Karpas-422 (cell line): ENCODE measurements around the gene FOXE3. TPM values are rescaled to one million over a fixed set of nuclear protein-coding genes. Genes with fewer than 3 reads are reported as not detected.

Experiments
- DNase-seq: peaks from one replicate; pipeline ENCODE4 v3.0.0-alpha.2; 2015
- H2AFZ ChIP-seq: fragments of 200-600 bp; sonication (generic); 2 replicates; pipeline ENCODE4 v1.6.1; 2014; ENCODE audit warnings: antibody characterized with exemption, low read length, mixed read lengths
- H3K27ac ChIP-seq: fragments of 200-600 bp; sonication (generic); 2 replicates; pipeline ENCODE4 v1.5.1; 2014; ENCODE audit warnings: mild to moderate bottlenecking, low read length, moderate library complexity
- H3K27me3 ChIP-seq: fragments of 200-600 bp; sonication (generic); 2 replicates; pipeline ENCODE4 v1.6.1; 2014; ENCODE audit warnings: low read length, mixed read lengths
- H3K36me3 ChIP-seq: fragments of 200-600 bp; sonication (generic); 2 replicates; pipeline ENCODE4 v1.6.1; 2014; ENCODE audit warnings: low read length, mixed read lengths; ENCODE audit not compliant: insufficient read depth
- H3K4me1 ChIP-seq: fragments of 200-600 bp; sonication (generic); 2 replicates; pipeline ENCODE4 v1.6.1; 2014; ENCODE audit warnings: mild to moderate bottlenecking, low read length, mixed read lengths
- H3K4me2 ChIP-seq: fragments of 200-600 bp; sonication (generic); 2 replicates; pipeline ENCODE4 v1.6.1; 2014; ENCODE audit warnings: low read length, low read depth, mild to moderate bottlenecking; ENCODE audit not compliant: poor library complexity, severe bottlenecking
- H3K4me3 ChIP-seq: fragments of 200-600 bp; sonication (generic); 2 replicates; pipeline ENCODE4 v1.5.1; 2014; ENCODE audit warnings: mild to moderate bottlenecking, antibody characterized with exemption, low read length, mixed read lengths
- H3K79me2 ChIP-seq: fragments of 200-600 bp; sonication (generic); 2 replicates; pipeline ENCODE4 v1.6.1; 2014; ENCODE audit warnings: mild to moderate bottlenecking, low read length, mixed read lengths
- H3K9ac ChIP-seq: fragments of 200-600 bp; sonication (generic); 2 replicates; pipeline ENCODE4 v1.6.0; 2014; ENCODE audit warnings: low read length
- H3K9me2 ChIP-seq: fragments of 200-600 bp; sonication (generic), shearing (Covaris generic); replicated peaks from 2 replicates; pipeline ENCODE4 v1.6.0; 2014; ENCODE audit warnings: mild to moderate bottlenecking, low read length, moderate library complexity; ENCODE audit not compliant: insufficient read depth
- H3K9me3 ChIP-seq: fragments of 300-700, 200-600 bp; sonication (generic); 2 replicates; pipeline ENCODE4 v1.6.1; 2014; ENCODE audit warnings: low read length, mixed read lengths
- H4K20me1 ChIP-seq: fragments of 200-600 bp; sonication (generic); 2 replicates; pipeline ENCODE4 v1.6.1; 2014; ENCODE audit warnings: mild to moderate bottlenecking, antibody characterized with exemption, low read length, low read depth; ENCODE audit not compliant: insufficient read depth
- total RNA-seq: library from RNA; depleted of rRNA; stranded (reverse); fragments of >200 nt; shearing (Covaris generic); gene quantifications from 2 replicates; pipeline ENCODE4 v1.2.3, GENCODE V29; 2014; ENCODE audit warnings: low replicate concordance

FOXE3 gene
- total RNA-seq, 1 experiment from 2014 or later, result not detected

DNA sequence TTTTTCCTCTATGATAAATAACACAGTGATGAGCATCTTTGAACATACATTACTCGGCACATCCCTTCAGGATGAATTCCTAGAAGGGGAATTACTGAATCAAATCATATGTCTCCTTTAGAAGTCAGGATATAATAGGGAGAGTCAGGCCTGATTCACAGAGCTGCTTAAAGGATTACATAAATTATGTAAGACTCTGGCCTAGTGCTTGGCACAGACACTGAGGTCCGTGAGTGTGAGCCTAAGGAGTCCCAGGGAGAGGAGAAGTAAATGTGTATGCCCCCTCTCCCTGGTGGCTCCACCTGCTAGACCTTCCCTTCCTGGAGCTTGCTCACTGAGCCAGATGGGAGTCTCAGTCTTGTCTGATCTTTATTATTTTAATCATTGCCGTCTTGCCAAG lies 8.6 kb upstream of the FOXE3 start:
- Histone ChIP-seq H3K4me2 (no peak overlapping the region), H3K9me3 (no peaks in the 10 kb centered on the region), H3K27ac (no peak overlapping the region), H3K4me3 (no peak overlapping the region), H2AFZ (no peak overlapping the region), H4K20me1 (peaks cover 7% of the 10 kb centered on the region; the same call in 1 of the 2 replicates), H3K79me2 (no peaks in the 10 kb centered on the region), H3K9me2 (no peaks in the 10 kb centered on the region), H3K4me1 (peaks cover 35% of the 10 kb centered on the region), H3K27me3 (no peaks in the 10 kb centered on the region), H3K36me3 (no peaks in the 10 kb centered on the region), H3K9ac (no peak overlapping the region)
- no peak for DNase-seq

DNA sequence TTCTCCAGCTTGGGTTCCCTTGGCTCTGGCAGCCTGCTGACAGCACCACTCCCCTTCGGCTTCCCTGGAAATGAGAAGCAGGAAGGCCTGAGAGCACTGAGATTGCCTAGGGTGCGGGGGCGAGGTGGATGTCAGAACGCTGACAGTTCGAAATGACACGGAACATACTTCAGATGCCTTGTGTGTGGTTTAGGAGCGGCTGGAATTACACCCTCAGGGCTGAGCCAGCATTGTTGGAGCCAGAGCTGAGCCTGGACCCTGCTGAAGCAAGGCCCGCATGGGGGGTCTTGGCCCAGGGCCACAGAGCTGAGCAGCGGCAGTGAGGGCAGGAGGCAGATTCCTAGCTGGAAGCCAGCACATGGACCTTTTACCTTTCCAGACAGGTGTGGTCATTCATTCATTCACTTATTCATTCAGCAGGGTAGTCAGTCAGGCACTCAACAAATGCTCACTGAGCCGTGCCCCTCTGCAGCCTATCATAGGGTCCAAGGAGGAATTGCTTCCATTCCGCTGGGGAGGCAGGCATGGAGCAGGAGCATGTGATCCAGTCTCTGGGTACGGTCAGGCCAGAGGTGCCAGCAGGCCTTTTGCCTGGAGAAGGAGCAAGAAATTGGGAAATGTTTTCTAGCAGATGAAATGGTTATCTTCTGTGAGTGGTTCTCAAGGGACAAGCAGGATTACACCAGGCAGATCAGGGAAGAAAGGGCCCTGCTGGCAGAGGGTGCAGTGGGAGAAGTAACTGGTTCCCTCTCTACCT lies 6.6 kb upstream of the FOXE3 start:
- no peak overlapping the region for H3K27ac ChIP-seq
- peaks cover 26% of the 10 kb centered on the region for H3K4me1 ChIP-seq
- H3K9me3 ChIP-seq, result no peaks in the 10 kb centered on the region
- DNase-seq, result no peak
- no peak overlapping the region for H3K4me3 ChIP-seq
- no peak overlapping the region for H2AFZ ChIP-seq
- H4K20me1 ChIP-seq, result peaks cover 5% of the 10 kb centered on the region; the same call in 1 of the 2 replicates
- H3K79me2 ChIP-seq, result no peaks in the 10 kb centered on the region
- H3K4me2 ChIP-seq, result no peak overlapping the region
- H3K27me3 ChIP-seq, result no peaks in the 10 kb centered on the region
- no peak overlapping the region for H3K9ac ChIP-seq
- H3K36me3 ChIP-seq, result no peaks in the 10 kb centered on the region
- no peaks in the 10 kb centered on the region for H3K9me2 ChIP-seq

DNA sequence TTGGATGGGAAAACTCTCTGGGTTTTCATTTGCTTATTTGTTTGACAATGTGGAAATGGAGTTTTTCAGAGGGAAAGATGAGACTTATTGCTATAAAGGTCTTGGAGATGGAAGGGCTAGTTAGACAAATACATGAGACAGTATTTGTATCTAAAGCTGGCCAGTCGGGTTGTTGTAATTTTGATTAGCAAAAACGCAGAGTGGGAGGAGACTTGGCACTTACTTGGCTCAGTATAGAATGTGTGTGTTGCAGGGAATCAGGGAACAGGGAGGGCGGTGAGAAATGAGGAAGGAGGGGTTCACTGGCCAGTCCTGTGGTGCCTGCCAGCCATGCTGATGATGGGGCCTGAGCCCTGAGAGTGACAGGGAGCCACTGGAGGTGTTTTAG lies 6.0 kb upstream of the FOXE3 start:
- DNase-seq, result no peak
- peaks cover 10% of the 10 kb centered on the region; the same call in 1 of the 2 replicates for H4K20me1 ChIP-seq
- no peak overlapping the region for H3K27ac ChIP-seq
- H2AFZ ChIP-seq, result no peak overlapping the region
- H3K79me2 ChIP-seq, result no peaks in the 10 kb centered on the region
- H3K4me2 ChIP-seq, result no peak overlapping the region
- H3K27me3 ChIP-seq, result no peaks in the 10 kb centered on the region
- H3K4me3 ChIP-seq, result no peak overlapping the region
- no peaks in the 10 kb centered on the region for H3K9me3 ChIP-seq
- H3K9me2 ChIP-seq, result no peaks in the 10 kb centered on the region
- H3K9ac ChIP-seq, result no peak overlapping the region
- H3K4me1 ChIP-seq, result peaks cover 25% of the 10 kb centered on the region
- no peaks in the 10 kb centered on the region for H3K36me3 ChIP-seq

GRCh38 chr1:47411436-47411835 lies 4.6 kb upstream of the FOXE3 start:
- no peaks in the 10 kb centered on the region for H3K36me3 ChIP-seq
- no peak for DNase-seq
- no peaks in the 10 kb centered on the region for H3K27me3 ChIP-seq
- H2AFZ ChIP-seq, result no peak overlapping the region
- no peaks in the 10 kb centered on the region for H3K79me2 ChIP-seq
- peaks cover 11% of the 10 kb centered on the region for H3K4me1 ChIP-seq
- no peak overlapping the region for H3K4me3 ChIP-seq
- no peaks in the 10 kb centered on the region for H3K9me3 ChIP-seq
- H3K27ac ChIP-seq, result no peak overlapping the region
- no peak overlapping the region for H3K9ac ChIP-seq
- no peaks in the 10 kb centered on the region for H3K9me2 ChIP-seq
- no peak overlapping the region for H3K4me2 ChIP-seq
- peaks cover 11% of the 10 kb centered on the region; the same call in 1 of the 2 replicates for H4K20me1 ChIP-seq

GRCh38 chr1:47412437-47412836 lies 3.6 kb upstream of the FOXE3 start:
- H4K20me1 ChIP-seq, result peaks cover 11% of the 10 kb centered on the region; the same call in 1 of the 2 replicates
- H3K27me3 ChIP-seq, result no peaks in the 10 kb centered on the region
- no peak for DNase-seq
- peaks cover under 1% of the 10 kb centered on the region for H3K4me1 ChIP-seq
- no peaks in the 10 kb centered on the region for H3K79me2 ChIP-seq
- no peak overlapping the region for H3K4me2 ChIP-seq
- no peak overlapping the region for H3K4me3 ChIP-seq
- no peaks in the 10 kb centered on the region for H3K36me3 ChIP-seq
- no peak overlapping the region for H3K9ac ChIP-seq
- no peak overlapping the region for H2AFZ ChIP-seq
- no peaks in the 10 kb centered on the region for H3K9me3 ChIP-seq
- no peaks in the 10 kb centered on the region for H3K9me2 ChIP-seq
- no peak overlapping the region for H3K27ac ChIP-seq

- Histone ChIP-seq H3K4me3 (no peak overlapping the region), H4K20me1 (0 out of 2 replicates have a peak, but pooled peaks cover 7% of the 10 kb centered on the region), H3K9ac (no peak overlapping the region), H2AFZ (no peak overlapping the region), H3K27me3 (no peaks in the 10 kb centered on the region), H3K9me3 (no peaks in the 10 kb centered on the region), H3K79me2 (no peaks in the 10 kb centered on the region), H3K36me3 (no peaks in the 10 kb centered on the region), H3K9me2 (no peaks in the 10 kb centered on the region), H3K4me1 (no peaks in the 10 kb centered on the region), H3K27ac (no peak overlapping the region), H3K4me2 (no peak overlapping the region)
- no peak for DNase-seq
Measured at GRCh38 chr1:47416319-47417169, 459 bp downstream of the FOXE3 start.

GRCh38 chr1:47417170-47418044 lies 1.3 kb downstream of the FOXE3 start:
- no peaks in the 10 kb centered on the region for H3K27me3 ChIP-seq
- H3K36me3 ChIP-seq, result no peaks in the 10 kb centered on the region
- H3K27ac ChIP-seq, result no peak overlapping the region
- 0 out of 2 replicates have a peak, but pooled peaks cover 7% of the 10 kb centered on the region for H4K20me1 ChIP-seq
- no peak for DNase-seq
- H3K4me1 ChIP-seq, result no peaks in the 10 kb centered on the region
- H3K9me2 ChIP-seq, result no peaks in the 10 kb centered on the region
- H2AFZ ChIP-seq, result no peak overlapping the region
- H3K4me2 ChIP-seq, result no peak overlapping the region
- no peaks in the 10 kb centered on the region for H3K79me2 ChIP-seq
- H3K4me3 ChIP-seq, result no peak overlapping the region
- H3K9me3 ChIP-seq, result no peaks in the 10 kb centered on the region
- no peak overlapping the region for H3K9ac ChIP-seq
